Osteocyte (in vitro differentiated cells): ENCODE results near the gene RBBP6. TPM values are rescaled to one million over a fixed set of nuclear protein-coding genes. Genes with fewer than 3 reads are reported as not detected.
"Not testable (repeated sequence)": the region's sequence is repeated elsewhere in the genome, so short reads cannot be mapped to it uniquely, and the experiment has no call there.

Experiments used
- DNase-seq: peaks from one replicate; pipeline ENCODE4 v3.0.0; 2021; ENCODE audit warnings: mixed read lengths; ENCODE audit not compliant: unreplicated experiment; ENCODE audit errors: extremely low spot score
- H3K27ac Mint-ChIP-seq: one replicate; pipeline ENCODE4 v1.8.0; 2021; ENCODE audit warnings: mild to moderate bottlenecking, mixed read lengths; ENCODE audit not compliant: unreplicated experiment
- H3K27me3 Mint-ChIP-seq: one replicate; pipeline ENCODE4 v1.8.0; 2021; ENCODE audit warnings: mixed read lengths; ENCODE audit not compliant: unreplicated experiment
- H3K36me3 Mint-ChIP-seq: one replicate; pipeline ENCODE4 v1.8.0; 2021; ENCODE audit warnings: mixed read lengths; ENCODE audit not compliant: unreplicated experiment
- H3K4me1 Mint-ChIP-seq: one replicate; pipeline ENCODE4 v1.8.0; 2021; ENCODE audit warnings: mixed read lengths; ENCODE audit not compliant: unreplicated experiment
- H3K4me3 Mint-ChIP-seq: one replicate; pipeline ENCODE4 v1.8.0; 2021; ENCODE audit warnings: mild to moderate bottlenecking, moderate library complexity, mixed read lengths; ENCODE audit not compliant: unreplicated experiment
- H3K9me3 Mint-ChIP-seq: one replicate; pipeline ENCODE4 v1.8.0; 2021; ENCODE audit warnings: mixed read lengths; ENCODE audit not compliant: unreplicated experiment
- total RNA-seq: library from RNA; stranded (reverse); gene quantifications from 2 replicates; pipeline ENCODE4 v1.2.1, GENCODE V29; 2021
- TF ChIP-seq, protein P1 (sequence below): fragments of 200-600 bp; sonication (generic); IDR thresholded peaks from 2 replicates; pipeline ENCODE4 v1.5.0; 2021; ENCODE audit warnings: antibody characterized with exemption, mild to moderate bottlenecking, moderate library complexity

RBBP6 gene
- total RNA-seq, 1 donor from 2014 or later: 54.6 TPM

GRCh38 chr16:24568392-24568791 is 29.0 kb downstream of the RBBP6 start:
- H3K4me3 Mint-ChIP-seq: no peak overlapping the region
- no peaks in the 10 kb centered on the region for H3K27me3 Mint-ChIP-seq
- TF ChIP-seq, protein P1, sequence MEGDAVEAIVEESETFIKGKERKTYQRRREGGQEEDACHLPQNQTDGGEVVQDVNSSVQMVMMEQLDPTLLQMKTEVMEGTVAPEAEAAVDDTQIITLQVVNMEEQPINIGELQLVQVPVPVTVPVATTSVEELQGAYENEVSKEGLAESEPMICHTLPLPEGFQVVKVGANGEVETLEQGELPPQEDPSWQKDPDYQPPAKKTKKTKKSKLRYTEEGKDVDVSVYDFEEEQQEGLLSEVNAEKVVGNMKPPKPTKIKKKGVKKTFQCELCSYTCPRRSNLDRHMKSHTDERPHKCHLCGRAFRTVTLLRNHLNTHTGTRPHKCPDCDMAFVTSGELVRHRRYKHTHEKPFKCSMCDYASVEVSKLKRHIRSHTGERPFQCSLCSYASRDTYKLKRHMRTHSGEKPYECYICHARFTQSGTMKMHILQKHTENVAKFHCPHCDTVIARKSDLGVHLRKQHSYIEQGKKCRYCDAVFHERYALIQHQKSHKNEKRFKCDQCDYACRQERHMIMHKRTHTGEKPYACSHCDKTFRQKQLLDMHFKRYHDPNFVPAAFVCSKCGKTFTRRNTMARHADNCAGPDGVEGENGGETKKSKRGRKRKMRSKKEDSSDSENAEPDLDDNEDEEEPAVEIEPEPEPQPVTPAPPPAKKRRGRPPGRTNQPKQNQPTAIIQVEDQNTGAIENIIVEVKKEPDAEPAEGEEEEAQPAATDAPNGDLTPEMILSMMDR: peak; percentile 57
- peaks cover 66% of the 10 kb centered on the region for H3K36me3 Mint-ChIP-seq
- DNase-seq: no peak
- H3K27ac Mint-ChIP-seq: peak overlapping the region; percentile 44
- no peaks in the 10 kb centered on the region for H3K4me1 Mint-ChIP-seq
- no peaks in the 10 kb centered on the region for H3K9me3 Mint-ChIP-seq

- no peak for DNase-seq
- no peaks in the 10 kb centered on the region for H3K27me3 Mint-ChIP-seq
- TF ChIP-seq, protein P1: no peak
- H3K27ac Mint-ChIP-seq: no peak overlapping the region
- peaks cover 61% of the 10 kb centered on the region for H3K36me3 Mint-ChIP-seq
- no peaks in the 10 kb centered on the region for H3K4me1 Mint-ChIP-seq
- H3K9me3 Mint-ChIP-seq: no peaks in the 10 kb centered on the region
- no peak overlapping the region for H3K4me3 Mint-ChIP-seq
Measured at GRCh38 chr16:24571096-24571495, 31.7 kb downstream of the RBBP6 start.

DNA sequence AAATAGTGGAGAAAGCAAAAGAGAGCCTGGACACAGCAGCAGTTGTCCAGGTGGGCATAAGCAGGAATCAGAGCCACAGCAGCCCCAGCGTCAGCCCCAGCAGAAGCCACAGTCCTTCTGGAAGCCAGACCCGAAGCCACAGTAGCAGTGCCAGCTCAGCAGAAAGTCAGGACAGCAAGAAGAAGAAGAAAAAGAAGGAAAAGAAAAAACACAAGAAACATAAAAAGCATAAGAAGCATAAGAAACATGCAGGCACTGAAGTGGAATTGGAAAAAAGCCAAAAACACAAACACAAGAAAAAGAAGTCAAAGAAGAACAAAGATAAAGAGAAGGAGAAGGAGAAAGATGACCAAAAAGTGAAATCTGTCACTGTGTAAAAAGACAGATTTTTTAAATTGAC is 32.7 kb downstream of the RBBP6 start:
- Mint-ChIP-seq H3K4me3 (no peak overlapping the region), H3K27me3 (no peaks in the 10 kb centered on the region), H3K4me1 (no peaks in the 10 kb centered on the region), H3K9me3 (no peaks in the 10 kb centered on the region), H3K36me3 (peaks cover 55% of the 10 kb centered on the region), H3K27ac (no peak overlapping the region)
- no peak for DNase-seq
- TF ChIP-seq, protein P1: no peak

- no peaks in the 10 kb centered on the region for H3K9me3 Mint-ChIP-seq
- peaks cover 45% of the 10 kb centered on the region for H3K36me3 Mint-ChIP-seq
- H3K4me1 Mint-ChIP-seq: no peaks in the 10 kb centered on the region
- H3K27ac Mint-ChIP-seq: no peak overlapping the region
- no peak overlapping the region for H3K4me3 Mint-ChIP-seq
- TF ChIP-seq, protein P1: no peak
- no peak for DNase-seq
- H3K27me3 Mint-ChIP-seq: no peaks in the 10 kb centered on the region
Measured at GRCh38 chr16:24573141-24573540, 33.8 kb downstream of the RBBP6 start.

- H3K27me3 Mint-ChIP-seq, H3K4me3 Mint-ChIP-seq, H3K9me3 Mint-ChIP-seq, H3K27ac Mint-ChIP-seq, H3K4me1 Mint-ChIP-seq, DNase-seq: not testable (repeated sequence)
- peaks cover 30% of the 10 kb centered on the region for H3K36me3 Mint-ChIP-seq
Measured at GRCh38 chr16:24574515-24575485, 35.4 kb downstream of the RBBP6 start.

DNA sequence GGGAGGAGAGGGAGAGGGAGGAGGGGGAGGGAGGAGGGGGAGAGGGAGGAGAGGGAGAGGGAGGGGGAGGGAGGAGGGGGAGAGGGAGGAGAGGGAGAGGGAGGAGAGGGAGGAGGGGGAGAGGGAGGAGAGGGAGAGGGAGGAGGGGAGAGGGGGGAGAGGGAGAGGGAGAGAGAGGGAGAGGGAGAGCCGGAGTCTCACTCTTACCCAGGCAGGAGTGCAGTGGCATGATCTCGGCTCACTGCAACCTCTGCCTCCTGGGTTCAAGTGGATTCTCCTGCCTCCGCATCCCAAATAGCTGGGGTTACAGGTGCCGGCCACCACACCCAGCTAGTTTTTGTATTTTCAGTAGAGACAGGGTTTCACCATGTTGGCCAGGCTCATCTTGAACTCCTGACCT is 36.4 kb downstream of the RBBP6 start:
- H3K4me1 Mint-ChIP-seq, H3K27me3 Mint-ChIP-seq, H3K9me3 Mint-ChIP-seq, DNase-seq, H3K4me3 Mint-ChIP-seq, H3K27ac Mint-ChIP-seq: not testable (repeated sequence)
- H3K36me3 Mint-ChIP-seq: peaks cover 22% of the 10 kb centered on the region
